HEK293 (cell line): Measurements from ENCODE around the gene MAP3K9.

Experiments
- CTCF ChIA-PET: fragments of 350-600 bp; formaldehyde crosslinking; extraction: SDS; loops from one replicate; lab custom pipeline; 2021; ENCODE audit warnings: antibody characterized with exemption; lab: Yijun Ruan, JAX
- POLR2A ChIA-PET: fragments of 300-600 bp; formaldehyde crosslinking; extraction: SDS; loops from one replicate; lab custom pipeline; 2020; ENCODE audit warnings: antibody characterized with exemption, inconsistent platforms; lab: Yijun Ruan, JAX
- H3K27ac ChIP-seq: fragments of 200-500 bp; sonication (Bioruptor generic); 2 replicates; pipeline ENCODE4 v1.5.1; 2014; ENCODE audit warnings: low read depth, low read length, control low read depth, inconsistent platforms; ENCODE audit errors: extremely low read depth
- H3K36me3 ChIP-seq, 2 experiments: fragments of 200-500 bp in 1 of 2; sonication (Bioruptor generic) in 1 of 2; 1 replicate in 1 of 2; 2 replicates in 1 of 2; pipeline ENCODE4 v1.5.1; 2014 to 2017; ENCODE audit warnings: inconsistent platforms in 2 of 2, low read length in 2 of 2; ENCODE audit not compliant: control insufficient read depth in 2 of 2, insufficient read depth in 1 of 2
- H3K4me1 ChIP-seq: fragments of 200-500 bp; sonication (Bioruptor generic); 2 replicates; pipeline ENCODE4 v1.5.1; 2014; ENCODE audit warnings: mild to moderate bottlenecking, low read length, inconsistent platforms; ENCODE audit not compliant: control insufficient read depth, insufficient read depth
- H3K4me3 ChIP-seq: 2 replicates; pipeline ENCODE4 v1.5.1; 2011; ENCODE audit warnings: low read depth, mild to moderate bottlenecking, control low read depth, low read length, moderate library complexity
- H3K9me3 ChIP-seq: fragments of 200-500 bp; sonication (Bioruptor generic); 2 replicates; pipeline ENCODE4 v1.5.1; 2014; ENCODE audit warnings: low read depth, low read length, inconsistent platforms; ENCODE audit not compliant: control insufficient read depth, insufficient read depth
- FEZF1 ChIP-seq: fragments of 450-650 bp; formaldehyde crosslinking; IDR thresholded peaks from 2 replicates; pipeline ENCODE4 v1.5.1; 2016; ENCODE audit warnings: missing biosample characterization, missing genetic modification characterization
- KLF1 ChIP-seq: fragments of 450-650 bp; formaldehyde crosslinking; IDR thresholded peaks from 2 replicates; pipeline ENCODE4 v1.5.1; 2016; ENCODE audit warnings: missing biosample characterization, missing genetic modification characterization
- KLF16 ChIP-seq: fragments of 450-650 bp; formaldehyde crosslinking; IDR thresholded peaks from 2 replicates; pipeline ENCODE4 v1.5.1; 2017; ENCODE audit warnings: missing biosample characterization, missing genetic modification characterization
- ZFHX2 ChIP-seq: fragments of 450-650 bp; formaldehyde crosslinking; conservative IDR thresholded peaks from 2 replicates; pipeline ENCODE4 v1.5.1; 2016; ENCODE audit warnings: missing biosample characterization, missing genetic modification characterization
- ZNF10 ChIP-seq: fragments of 450-650 bp; formaldehyde crosslinking; IDR thresholded peaks from 2 replicates; pipeline ENCODE4 v1.5.1; 2017; ENCODE audit warnings: missing biosample characterization, missing genetic modification characterization
- ZNF324 ChIP-seq: fragments of 450-650 bp; formaldehyde crosslinking; IDR thresholded peaks from 2 replicates; pipeline ENCODE4 v1.5.1; 2016; ENCODE audit warnings: missing biosample characterization, missing genetic modification characterization
- ZNF335 ChIP-seq: fragments of 450-650 bp; formaldehyde crosslinking; conservative IDR thresholded peaks from 2 replicates; pipeline ENCODE4 v1.5.1; 2016; ENCODE audit warnings: missing biosample characterization, missing genetic modification characterization
- ZNF544 ChIP-seq: fragments of 450-650 bp; formaldehyde crosslinking; IDR thresholded peaks from 2 replicates; pipeline ENCODE4 v1.5.0; 2017; ENCODE audit warnings: missing biosample characterization, missing genetic modification characterization
- ZNF768 ChIP-seq: fragments of 450-650 bp; formaldehyde crosslinking; IDR thresholded peaks from 2 replicates; pipeline ENCODE4 v1.5.1; 2018; ENCODE audit warnings: missing biosample characterization, mild to moderate bottlenecking, missing genetic modification characterization
- ZNF792 ChIP-seq: fragments of 450-650 bp; formaldehyde crosslinking; IDR thresholded peaks from 2 replicates; pipeline ENCODE4 v1.5.1; 2016; ENCODE audit warnings: missing biosample characterization, missing genetic modification characterization
- ZNF830 ChIP-seq: fragments of 450-650 bp; IDR thresholded peaks from 2 replicates; pipeline ENCODE4 v1.5.0; 2018; ENCODE audit warnings: missing biosample characterization, missing genetic modification characterization, low read depth, mild to moderate bottlenecking, moderate library complexity
- TF ChIP-seq, protein P1 (sequence below): fragments of 450-650 bp; formaldehyde crosslinking; IDR thresholded peaks from 2 replicates; pipeline ENCODE4 v1.5.1; 2016; ENCODE audit warnings: missing biosample characterization, missing genetic modification characterization, borderline replicate concordance
- TF ChIP-seq, protein P2 (sequence below): fragments of 450-650 bp; IDR thresholded peaks from 2 replicates; pipeline ENCODE4 v1.5.1; 2018; ENCODE audit warnings: missing biosample characterization, missing genetic modification characterization
- TF ChIP-seq, protein P3 (sequence below): fragments of 450-650 bp; formaldehyde crosslinking; IDR thresholded peaks from 2 replicates; pipeline ENCODE4 v1.5.0; 2017; ENCODE audit warnings: missing biosample characterization, missing genetic modification characterization, borderline replicate concordance
- TF ChIP-seq, protein P4 (sequence below): fragments of 450-650 bp; formaldehyde crosslinking; IDR thresholded peaks from 2 replicates; pipeline ENCODE4 v1.5.1; 2016; ENCODE audit warnings: missing biosample characterization, missing genetic modification characterization
- TF ChIP-seq, protein P5 (sequence below): fragments of 450-650 bp; formaldehyde crosslinking; IDR thresholded peaks from 2 replicates; pipeline ENCODE4 v1.5.1; 2017; ENCODE audit warnings: missing biosample characterization, mild to moderate bottlenecking, missing genetic modification characterization, moderate library complexity

The MAP3K9 gene

DNA sequence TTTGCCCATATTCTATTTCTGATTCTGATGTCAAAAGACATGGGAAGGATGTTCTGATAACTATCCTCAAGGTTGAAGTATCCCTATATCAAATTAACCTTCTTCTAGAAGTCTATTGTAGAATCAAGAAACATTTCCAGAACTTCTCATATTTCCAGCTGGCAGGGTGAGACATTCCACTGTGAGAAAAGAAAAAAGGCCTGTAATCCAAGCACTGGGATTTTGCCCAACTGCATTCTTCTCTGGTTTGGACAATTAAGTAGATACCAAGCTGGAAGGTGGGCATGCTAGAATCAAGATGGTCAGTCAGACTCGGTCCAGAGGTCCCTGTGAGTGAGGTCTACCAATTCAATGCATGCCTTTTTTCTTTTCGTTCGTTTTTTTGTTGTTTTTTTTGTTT lies 60.9 kb downstream of the MAP3K9 start:
- Histone ChIP-seq H3K9me3 (no peaks in the 10 kb centered on the region), H3K36me3 (peaks cover 4 to 42% of the 10 kb centered on the region in 2 experiments; a peak in 2 of 3 replicates), H3K4me1 (no peaks in the 10 kb centered on the region), H3K4me3 (no peak overlapping the region), H3K27ac (no peak overlapping the region)
- ChIA-PET CTCF (no interaction called here), POLR2A (no interaction called here)
- TF ChIP-seq, protein P1, sequence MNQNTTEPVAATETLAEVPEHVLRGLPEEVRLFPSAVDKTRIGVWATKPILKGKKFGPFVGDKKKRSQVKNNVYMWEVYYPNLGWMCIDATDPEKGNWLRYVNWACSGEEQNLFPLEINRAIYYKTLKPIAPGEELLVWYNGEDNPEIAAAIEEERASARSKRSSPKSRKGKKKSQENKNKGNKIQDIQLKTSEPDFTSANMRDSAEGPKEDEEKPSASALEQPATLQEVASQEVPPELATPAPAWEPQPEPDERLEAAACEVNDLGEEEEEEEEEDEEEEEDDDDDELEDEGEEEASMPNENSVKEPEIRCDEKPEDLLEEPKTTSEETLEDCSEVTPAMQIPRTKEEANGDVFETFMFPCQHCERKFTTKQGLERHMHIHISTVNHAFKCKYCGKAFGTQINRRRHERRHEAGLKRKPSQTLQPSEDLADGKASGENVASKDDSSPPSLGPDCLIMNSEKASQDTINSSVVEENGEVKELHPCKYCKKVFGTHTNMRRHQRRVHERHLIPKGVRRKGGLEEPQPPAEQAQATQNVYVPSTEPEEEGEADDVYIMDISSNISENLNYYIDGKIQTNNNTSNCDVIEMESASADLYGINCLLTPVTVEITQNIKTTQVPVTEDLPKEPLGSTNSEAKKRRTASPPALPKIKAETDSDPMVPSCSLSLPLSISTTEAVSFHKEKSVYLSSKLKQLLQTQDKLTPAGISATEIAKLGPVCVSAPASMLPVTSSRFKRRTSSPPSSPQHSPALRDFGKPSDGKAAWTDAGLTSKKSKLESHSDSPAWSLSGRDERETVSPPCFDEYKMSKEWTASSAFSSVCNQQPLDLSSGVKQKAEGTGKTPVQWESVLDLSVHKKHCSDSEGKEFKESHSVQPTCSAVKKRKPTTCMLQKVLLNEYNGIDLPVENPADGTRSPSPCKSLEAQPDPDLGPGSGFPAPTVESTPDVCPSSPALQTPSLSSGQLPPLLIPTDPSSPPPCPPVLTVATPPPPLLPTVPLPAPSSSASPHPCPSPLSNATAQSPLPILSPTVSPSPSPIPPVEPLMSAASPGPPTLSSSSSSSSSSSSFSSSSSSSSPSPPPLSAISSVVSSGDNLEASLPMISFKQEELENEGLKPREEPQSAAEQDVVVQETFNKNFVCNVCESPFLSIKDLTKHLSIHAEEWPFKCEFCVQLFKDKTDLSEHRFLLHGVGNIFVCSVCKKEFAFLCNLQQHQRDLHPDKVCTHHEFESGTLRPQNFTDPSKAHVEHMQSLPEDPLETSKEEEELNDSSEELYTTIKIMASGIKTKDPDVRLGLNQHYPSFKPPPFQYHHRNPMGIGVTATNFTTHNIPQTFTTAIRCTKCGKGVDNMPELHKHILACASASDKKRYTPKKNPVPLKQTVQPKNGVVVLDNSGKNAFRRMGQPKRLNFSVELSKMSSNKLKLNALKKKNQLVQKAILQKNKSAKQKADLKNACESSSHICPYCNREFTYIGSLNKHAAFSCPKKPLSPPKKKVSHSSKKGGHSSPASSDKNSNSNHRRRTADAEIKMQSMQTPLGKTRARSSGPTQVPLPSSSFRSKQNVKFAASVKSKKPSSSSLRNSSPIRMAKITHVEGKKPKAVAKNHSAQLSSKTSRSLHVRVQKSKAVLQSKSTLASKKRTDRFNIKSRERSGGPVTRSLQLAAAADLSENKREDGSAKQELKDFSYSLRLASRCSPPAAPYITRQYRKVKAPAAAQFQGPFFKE (tag by site-specific recombination) = no peak
- TF ChIP-seq KLF16 = no peak
- TF ChIP-seq ZNF830 (tag by site-specific recombination) = no peak
- TF ChIP-seq ZNF335 (tag by site-specific recombination) = no peak
- TF ChIP-seq, protein P2, sequence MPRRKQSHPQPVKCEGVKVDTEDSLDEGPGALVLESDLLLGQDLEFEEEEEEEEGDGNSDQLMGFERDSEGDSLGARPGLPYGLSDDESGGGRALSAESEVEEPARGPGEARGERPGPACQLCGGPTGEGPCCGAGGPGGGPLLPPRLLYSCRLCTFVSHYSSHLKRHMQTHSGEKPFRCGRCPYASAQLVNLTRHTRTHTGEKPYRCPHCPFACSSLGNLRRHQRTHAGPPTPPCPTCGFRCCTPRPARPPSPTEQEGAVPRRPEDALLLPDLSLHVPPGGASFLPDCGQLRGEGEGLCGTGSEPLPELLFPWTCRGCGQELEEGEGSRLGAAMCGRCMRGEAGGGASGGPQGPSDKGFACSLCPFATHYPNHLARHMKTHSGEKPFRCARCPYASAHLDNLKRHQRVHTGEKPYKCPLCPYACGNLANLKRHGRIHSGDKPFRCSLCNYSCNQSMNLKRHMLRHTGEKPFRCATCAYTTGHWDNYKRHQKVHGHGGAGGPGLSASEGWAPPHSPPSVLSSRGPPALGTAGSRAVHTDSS (tag by site-specific recombination) = no peak
- no peak for TF ChIP-seq FEZF1 (tag by site-specific recombination)
- TF ChIP-seq ZNF324 (tag by site-specific recombination) = no peak
- TF ChIP-seq ZNF10 = no peak
- no peak for TF ChIP-seq ZNF768 (tag by site-specific recombination)
- TF ChIP-seq, protein P3, sequence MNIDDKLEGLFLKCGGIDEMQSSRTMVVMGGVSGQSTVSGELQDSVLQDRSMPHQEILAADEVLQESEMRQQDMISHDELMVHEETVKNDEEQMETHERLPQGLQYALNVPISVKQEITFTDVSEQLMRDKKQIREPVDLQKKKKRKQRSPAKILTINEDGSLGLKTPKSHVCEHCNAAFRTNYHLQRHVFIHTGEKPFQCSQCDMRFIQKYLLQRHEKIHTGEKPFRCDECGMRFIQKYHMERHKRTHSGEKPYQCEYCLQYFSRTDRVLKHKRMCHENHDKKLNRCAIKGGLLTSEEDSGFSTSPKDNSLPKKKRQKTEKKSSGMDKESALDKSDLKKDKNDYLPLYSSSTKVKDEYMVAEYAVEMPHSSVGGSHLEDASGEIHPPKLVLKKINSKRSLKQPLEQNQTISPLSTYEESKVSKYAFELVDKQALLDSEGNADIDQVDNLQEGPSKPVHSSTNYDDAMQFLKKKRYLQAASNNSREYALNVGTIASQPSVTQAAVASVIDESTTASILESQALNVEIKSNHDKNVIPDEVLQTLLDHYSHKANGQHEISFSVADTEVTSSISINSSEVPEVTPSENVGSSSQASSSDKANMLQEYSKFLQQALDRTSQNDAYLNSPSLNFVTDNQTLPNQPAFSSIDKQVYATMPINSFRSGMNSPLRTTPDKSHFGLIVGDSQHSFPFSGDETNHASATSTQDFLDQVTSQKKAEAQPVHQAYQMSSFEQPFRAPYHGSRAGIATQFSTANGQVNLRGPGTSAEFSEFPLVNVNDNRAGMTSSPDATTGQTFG (tag by site-specific recombination) = no peak
- no peak for TF ChIP-seq ZNF792
- no peak for TF ChIP-seq ZNF544

DNA sequence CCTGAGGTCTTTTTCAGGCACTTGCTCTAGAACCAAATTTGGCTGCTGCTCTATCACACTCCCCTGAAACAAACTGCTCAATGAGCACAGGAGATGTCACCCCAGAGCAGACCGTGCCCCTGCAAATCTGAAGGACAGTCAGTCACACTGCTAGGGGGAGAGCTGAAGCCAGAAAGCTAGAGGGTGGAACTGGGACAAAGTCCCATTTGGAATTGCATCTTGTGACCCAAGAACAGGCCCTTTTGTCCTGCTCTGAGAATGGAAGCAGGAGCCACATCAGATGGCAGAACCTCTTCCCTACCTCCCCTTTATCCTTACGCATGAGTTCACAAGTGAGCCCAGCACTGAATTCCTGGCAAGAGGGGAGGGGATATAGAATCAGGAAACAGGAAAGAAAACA lies 64.7 kb downstream of the MAP3K9 start:
- H3K36me3 ChIP-seq = peaks cover 4 to 43% of the 10 kb centered on the region in 2 experiments; a peak in 2 of 3 replicates
- H3K4me1 ChIP-seq = no peaks in the 10 kb centered on the region
- H3K4me3 ChIP-seq = no peak overlapping the region
- H3K27ac ChIP-seq = no peak overlapping the region
- ChIA-PET POLR2A (no interaction called here), CTCF (no interaction called here)
- no peaks in the 10 kb centered on the region for H3K9me3 ChIP-seq
- TF ChIP-seq ZFHX2 (tag by site-specific recombination) (no peak), KLF1 (no peak)
- TF ChIP-seq, protein P4, sequence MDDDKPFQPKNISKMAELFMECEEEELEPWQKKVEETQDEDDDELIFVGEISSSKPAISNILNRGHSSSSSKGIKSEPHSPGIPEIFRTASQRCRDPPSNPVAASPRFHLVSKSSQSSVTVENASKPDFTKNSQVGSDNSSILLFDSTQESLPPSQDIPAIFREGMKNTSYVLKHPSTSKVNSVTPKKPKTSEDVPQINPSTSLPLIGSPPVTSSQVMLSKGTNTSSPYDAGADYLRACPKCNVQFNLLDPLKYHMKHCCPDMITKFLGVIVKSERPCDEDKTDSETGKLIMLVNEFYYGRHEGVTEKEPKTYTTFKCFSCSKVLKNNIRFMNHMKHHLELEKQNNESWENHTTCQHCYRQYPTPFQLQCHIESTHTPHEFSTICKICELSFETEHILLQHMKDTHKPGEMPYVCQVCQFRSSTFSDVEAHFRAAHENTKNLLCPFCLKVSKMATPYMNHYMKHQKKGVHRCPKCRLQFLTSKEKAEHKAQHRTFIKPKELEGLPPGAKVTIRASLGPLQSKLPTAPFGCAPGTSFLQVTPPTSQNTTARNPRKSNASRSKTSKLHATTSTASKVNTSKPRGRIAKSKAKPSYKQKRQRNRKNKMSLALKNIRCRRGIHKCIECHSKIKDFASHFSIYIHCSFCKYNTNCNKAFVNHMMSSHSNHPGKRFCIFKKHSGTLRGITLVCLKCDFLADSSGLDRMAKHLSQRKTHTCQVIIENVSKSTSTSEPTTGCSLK (tag by site-specific recombination) = no peak
- TF ChIP-seq, protein P3 (tag by site-specific recombination) = no peak
- TF ChIP-seq, protein P5, sequence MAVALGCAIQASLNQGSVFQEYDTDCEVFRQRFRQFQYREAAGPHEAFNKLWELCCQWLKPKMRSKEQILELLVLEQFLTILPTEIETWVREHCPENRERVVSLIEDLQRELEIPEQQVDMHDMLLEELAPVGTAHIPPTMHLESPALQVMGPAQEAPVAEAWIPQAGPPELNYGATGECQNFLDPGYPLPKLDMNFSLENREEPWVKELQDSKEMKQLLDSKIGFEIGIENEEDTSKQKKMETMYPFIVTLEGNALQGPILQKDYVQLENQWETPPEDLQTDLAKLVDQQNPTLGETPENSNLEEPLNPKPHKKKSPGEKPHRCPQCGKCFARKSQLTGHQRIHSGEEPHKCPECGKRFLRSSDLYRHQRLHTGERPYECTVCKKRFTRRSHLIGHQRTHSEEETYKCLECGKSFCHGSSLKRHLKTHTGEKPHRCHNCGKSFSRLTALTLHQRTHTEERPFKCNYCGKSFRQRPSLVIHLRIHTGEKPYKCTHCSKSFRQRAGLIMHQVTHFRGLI (tag by site-specific recombination) = no peak
